Measurements from ENCODE around the gene TRABD2B.

Gene TRABD2B

GRCh38 chr1:47847763-47848162 is 149.4 kb downstream of the TRABD2B start:
- H3K9me3 ChIP-seq (ENCODE audit: insufficient read depth, low read length): no peaks in the 10 kb centered on the region
- no peak overlapping the region for H3K4me2 ChIP-seq (ENCODE audit: low read depth, low read length, poor library complexity, severe bottlenecking)
- H3K27ac ChIP-seq (ENCODE audit: low read depth, low read length): no peak overlapping the region
- no peak overlapping the region for H3K9ac ChIP-seq (ENCODE audit: low read length)
- H3K4me3 ChIP-seq (ENCODE audit: insufficient read depth, low read length, poor library complexity, severe bottlenecking): no peak overlapping the region
- H3K36me3 ChIP-seq (ENCODE audit: low read length): no peaks in the 10 kb centered on the region
- H3K9me2 ChIP-seq (replicated peaks; ENCODE audit: insufficient read depth, low read length): no peaks in the 10 kb centered on the region
- no peaks in the 10 kb centered on the region for H3F3A ChIP-seq (ENCODE audit: insufficient read depth)
- H3K27me3 ChIP-seq (ENCODE audit: low read length): no peaks in the 10 kb centered on the region
- TF ChIP-seq, protein P1, sequence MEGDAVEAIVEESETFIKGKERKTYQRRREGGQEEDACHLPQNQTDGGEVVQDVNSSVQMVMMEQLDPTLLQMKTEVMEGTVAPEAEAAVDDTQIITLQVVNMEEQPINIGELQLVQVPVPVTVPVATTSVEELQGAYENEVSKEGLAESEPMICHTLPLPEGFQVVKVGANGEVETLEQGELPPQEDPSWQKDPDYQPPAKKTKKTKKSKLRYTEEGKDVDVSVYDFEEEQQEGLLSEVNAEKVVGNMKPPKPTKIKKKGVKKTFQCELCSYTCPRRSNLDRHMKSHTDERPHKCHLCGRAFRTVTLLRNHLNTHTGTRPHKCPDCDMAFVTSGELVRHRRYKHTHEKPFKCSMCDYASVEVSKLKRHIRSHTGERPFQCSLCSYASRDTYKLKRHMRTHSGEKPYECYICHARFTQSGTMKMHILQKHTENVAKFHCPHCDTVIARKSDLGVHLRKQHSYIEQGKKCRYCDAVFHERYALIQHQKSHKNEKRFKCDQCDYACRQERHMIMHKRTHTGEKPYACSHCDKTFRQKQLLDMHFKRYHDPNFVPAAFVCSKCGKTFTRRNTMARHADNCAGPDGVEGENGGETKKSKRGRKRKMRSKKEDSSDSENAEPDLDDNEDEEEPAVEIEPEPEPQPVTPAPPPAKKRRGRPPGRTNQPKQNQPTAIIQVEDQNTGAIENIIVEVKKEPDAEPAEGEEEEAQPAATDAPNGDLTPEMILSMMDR (IDR thresholded peaks at IDR 0.05; ENCODE audit: insufficient read depth, low read length, poor library complexity, severe bottlenecking): no peak
- TF ChIP-seq EZH2phosphoT487 (conservative IDR thresholded peaks at IDR 0.05; ENCODE audit: low read length): no peak
- H2AFZ ChIP-seq (ENCODE audit: low read depth, low read length, severe bottlenecking): no peak overlapping the region
- H3K79me2 ChIP-seq (ENCODE audit: insufficient read depth, low read length): no peaks in the 10 kb centered on the region
- H4K20me1 ChIP-seq (ENCODE audit: low read depth, low read length): no peaks in the 10 kb centered on the region

- Histone ChIP-seq H3K9ac (ENCODE audit: low read length) (no peak overlapping the region), H3K4me3 (ENCODE audit: insufficient read depth, low read length, poor library complexity, severe bottlenecking) (no peak overlapping the region), H3K27me3 (ENCODE audit: low read length) (no peaks in the 10 kb centered on the region), H3K9me2 (replicated peaks; ENCODE audit: insufficient read depth, low read length) (no peaks in the 10 kb centered on the region), H3K4me2 (ENCODE audit: low read depth, low read length, poor library complexity, severe bottlenecking) (no peak overlapping the region), H3F3A (ENCODE audit: insufficient read depth) (no peaks in the 10 kb centered on the region), H3K9me3 (ENCODE audit: insufficient read depth, low read length) (no peaks in the 10 kb centered on the region), H3K79me2 (ENCODE audit: insufficient read depth, low read length) (no peaks in the 10 kb centered on the region), H2AFZ (ENCODE audit: low read depth, low read length, severe bottlenecking) (no peak overlapping the region), H4K20me1 (ENCODE audit: low read depth, low read length) (no peaks in the 10 kb centered on the region), H3K36me3 (ENCODE audit: low read length) (no peaks in the 10 kb centered on the region), H3K27ac (ENCODE audit: low read depth, low read length) (no peak overlapping the region)
- TF ChIP-seq EZH2phosphoT487 (conservative IDR thresholded peaks at IDR 0.05; ENCODE audit: low read length): no peak
- TF ChIP-seq, protein P1 (IDR thresholded peaks at IDR 0.05; ENCODE audit: insufficient read depth, low read length, poor library complexity, severe bottlenecking): no peak
These were observed 152.6 kb downstream of the TRABD2B start for GRCh38 chr1:47844558-47844955.

DNA sequence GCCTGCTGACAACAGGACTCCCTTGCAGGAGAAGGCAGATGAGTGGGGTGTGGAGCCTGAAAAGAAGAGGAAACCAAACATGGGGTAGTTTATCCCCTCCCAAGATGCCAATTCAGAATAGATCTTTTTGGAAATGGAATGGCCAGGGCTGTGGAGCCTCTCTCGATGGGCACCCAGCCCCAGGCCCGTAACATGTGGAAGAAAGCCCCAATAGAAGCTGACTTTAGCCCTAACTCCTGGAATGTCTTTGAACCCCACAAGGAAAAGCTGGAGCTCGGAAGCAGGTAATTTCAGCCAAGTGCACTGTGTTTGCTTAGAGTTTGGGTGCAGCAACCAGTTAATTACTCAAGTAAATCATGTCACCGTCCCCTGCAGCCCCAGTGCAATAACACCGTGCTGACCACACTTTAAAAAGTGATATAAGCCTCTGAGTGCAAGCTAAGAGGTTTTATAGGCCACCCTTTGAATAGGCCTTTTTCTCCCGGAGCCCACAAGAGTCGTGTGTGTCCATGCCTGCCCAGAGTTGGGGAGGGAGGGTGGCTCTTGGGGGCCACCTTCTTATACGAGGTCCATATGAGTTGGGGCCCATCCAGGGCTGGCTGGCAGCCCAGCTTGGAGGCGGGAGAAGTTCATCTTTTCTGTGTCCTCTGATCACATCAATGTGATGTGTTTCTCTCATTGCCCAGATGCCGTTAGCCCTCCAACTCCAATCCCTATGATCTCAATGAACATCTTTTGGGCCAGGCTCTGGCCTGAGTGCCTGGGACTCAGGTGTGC is 153.2 kb downstream of the TRABD2B start:
- no peak overlapping the region for H3K9ac ChIP-seq (ENCODE audit: low read length)
- no peak overlapping the region for H3K27ac ChIP-seq (ENCODE audit: low read depth, low read length)
- no peak overlapping the region for H2AFZ ChIP-seq (ENCODE audit: low read depth, low read length, severe bottlenecking)
- H3K79me2 ChIP-seq (ENCODE audit: insufficient read depth, low read length): no peaks in the 10 kb centered on the region
- H3F3A ChIP-seq (ENCODE audit: insufficient read depth): no peaks in the 10 kb centered on the region
- no peak for TF ChIP-seq EZH2phosphoT487 (conservative IDR thresholded peaks at IDR 0.05; ENCODE audit: low read length)
- TF ChIP-seq, protein P1 (IDR thresholded peaks at IDR 0.05; ENCODE audit: insufficient read depth, low read length, poor library complexity, severe bottlenecking): no peak
- no peaks in the 10 kb centered on the region for H3K9me2 ChIP-seq (replicated peaks; ENCODE audit: insufficient read depth, low read length)
- no peaks in the 10 kb centered on the region for H4K20me1 ChIP-seq (ENCODE audit: low read depth, low read length)
- H3K4me3 ChIP-seq (ENCODE audit: insufficient read depth, low read length, poor library complexity, severe bottlenecking): no peak overlapping the region
- H3K27me3 ChIP-seq (ENCODE audit: low read length): no peaks in the 10 kb centered on the region
- no peaks in the 10 kb centered on the region for H3K36me3 ChIP-seq (ENCODE audit: low read length)
- H3K9me3 ChIP-seq (ENCODE audit: insufficient read depth, low read length): no peaks in the 10 kb centered on the region
- H3K4me2 ChIP-seq (ENCODE audit: low read depth, low read length, poor library complexity, severe bottlenecking): no peak overlapping the region
